DMS153 treated with DMSO at 0.1 percent for 48 hours (cell line): Measurements from ENCODE around the gene EGR1.
A peak's percentile ranks its signal among the peaks of the same experiment; 100 is the strongest.

ENCODE experiments used
- DNase-seq: peaks from one replicate; lab custom pipeline; 2025; ENCODE audit not compliant: unreplicated experiment; lab: John Stamatoyannopoulos, UW

The EGR1 gene

GRCh38 chr5:138452720-138453119 is 12.6 kb upstream of the EGR1 start:
- no peak for DNase-seq

DNA sequence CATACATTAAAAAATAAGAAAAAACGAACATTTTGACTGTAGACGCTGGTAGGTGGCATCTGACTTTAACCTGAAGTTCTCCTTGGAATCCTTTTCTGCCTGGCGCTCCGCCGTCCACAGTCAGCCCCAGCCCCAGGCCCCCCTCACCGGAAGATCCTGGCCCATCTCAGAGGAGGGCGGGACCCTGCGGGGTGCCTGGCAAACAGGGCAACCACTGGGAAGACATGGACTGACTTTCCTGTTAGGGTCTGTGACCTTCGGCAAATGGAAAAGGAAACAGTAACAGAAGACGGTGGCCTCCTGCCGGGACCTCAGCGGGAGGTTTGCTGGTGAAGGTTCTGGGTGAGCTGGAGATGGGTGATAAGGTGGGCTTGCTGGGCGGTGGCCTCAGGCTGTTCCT is 11.7 kb upstream of the EGR1 start:
- no peak for DNase-seq

GRCh38 chr5:138454121-138454520 is 11.2 kb upstream of the EGR1 start:
- no peak for DNase-seq

DNA sequence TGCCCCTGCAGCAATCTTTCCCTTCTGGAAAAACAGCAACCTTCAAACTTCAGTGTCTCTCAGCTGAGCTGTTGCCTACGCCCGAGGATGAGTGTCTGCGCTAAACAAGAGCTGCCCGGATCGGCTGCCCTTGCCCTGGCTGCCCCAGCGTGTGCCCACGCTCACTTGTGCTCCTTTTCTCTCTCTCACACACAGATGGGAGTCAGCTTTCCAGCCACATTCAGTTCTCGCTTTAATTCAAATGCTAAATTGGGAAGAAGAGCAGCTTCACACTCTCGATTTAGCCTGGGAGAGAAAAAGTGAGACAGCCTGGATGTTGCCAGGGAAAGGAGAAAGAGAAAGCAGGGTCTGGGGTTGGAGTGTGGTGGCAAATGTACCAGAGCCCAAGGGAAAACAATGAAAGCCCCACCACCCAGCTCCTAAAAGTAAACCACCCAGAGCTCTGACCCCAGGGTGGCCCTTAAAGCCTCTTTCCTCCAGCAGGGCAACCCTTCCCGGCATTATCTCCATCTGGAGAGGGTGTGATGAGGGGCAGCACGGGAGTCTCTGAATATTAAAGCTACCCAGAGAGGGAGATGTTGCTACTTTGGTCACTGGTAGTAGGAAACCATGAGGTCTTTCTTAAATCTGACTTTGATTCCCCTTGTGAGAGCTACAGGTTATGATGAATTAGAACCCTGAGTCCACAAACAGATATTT is 9.9 kb upstream of the EGR1 start:
- no peak for DNase-seq

DNA sequence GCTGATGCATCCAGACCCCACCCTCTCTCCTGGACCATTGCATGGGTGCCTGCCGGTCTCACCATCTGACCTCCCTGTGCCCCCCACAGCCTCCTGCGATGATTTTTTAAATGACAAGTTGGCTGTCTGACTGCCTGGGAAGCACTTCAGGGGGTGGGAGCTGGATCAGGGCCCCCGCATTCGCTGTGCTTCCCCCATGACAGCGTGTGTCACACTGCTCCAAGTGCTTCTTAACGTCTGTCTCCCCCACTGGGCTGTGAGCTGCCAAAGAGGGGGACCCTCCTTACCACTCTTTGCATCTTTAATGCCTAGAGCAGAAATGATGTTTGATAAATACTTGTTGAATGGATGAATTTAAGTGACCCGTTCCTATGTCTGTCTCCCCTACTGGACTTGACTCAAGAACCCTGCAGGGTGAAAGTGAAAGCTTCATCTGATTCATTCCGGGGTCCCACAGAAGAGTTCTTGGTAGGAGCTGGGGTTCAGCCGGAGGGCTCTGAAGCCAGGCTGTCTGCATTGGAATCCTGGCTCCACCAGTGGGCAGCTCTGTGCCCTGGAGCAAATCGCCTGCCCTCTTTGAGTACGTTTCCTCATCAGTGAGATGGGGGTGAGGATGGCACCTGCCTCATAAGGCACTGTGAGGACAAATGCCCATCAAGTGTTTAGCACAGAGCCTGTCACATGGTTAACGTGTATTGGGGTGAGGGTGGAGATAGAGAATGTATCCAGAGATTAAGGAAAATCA is 7.6 kb upstream of the EGR1 start:
- DNase-seq: no peak

DNA sequence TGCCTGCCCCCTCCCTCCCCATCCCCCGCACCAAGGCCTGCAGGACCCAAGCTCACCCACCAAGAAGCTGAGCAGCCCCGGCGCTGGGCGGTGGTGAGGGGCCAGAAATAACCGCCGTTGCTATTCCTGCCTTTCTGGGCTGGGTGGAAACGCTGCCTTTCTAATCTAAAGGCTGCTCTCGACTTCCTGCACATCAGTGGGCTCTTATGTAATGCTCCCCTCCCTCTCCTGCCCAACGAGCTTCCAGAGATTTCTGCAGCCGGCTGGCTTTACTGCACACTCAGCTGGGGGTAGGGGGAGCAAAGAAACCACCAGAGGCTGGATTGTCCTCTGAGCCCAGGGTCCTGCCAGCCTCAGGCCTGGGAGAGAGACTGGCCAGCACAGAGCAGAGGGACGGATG is 6.9 kb upstream of the EGR1 start:
- no peak for DNase-seq

- DNase-seq: no peak
Measured at GRCh38 chr5:138458856-138459255, 6.4 kb upstream of the EGR1 start.

GRCh38 chr5:138459311-138459933 is 5.9 kb upstream of the EGR1 start:
- no peak for DNase-seq

DNA sequence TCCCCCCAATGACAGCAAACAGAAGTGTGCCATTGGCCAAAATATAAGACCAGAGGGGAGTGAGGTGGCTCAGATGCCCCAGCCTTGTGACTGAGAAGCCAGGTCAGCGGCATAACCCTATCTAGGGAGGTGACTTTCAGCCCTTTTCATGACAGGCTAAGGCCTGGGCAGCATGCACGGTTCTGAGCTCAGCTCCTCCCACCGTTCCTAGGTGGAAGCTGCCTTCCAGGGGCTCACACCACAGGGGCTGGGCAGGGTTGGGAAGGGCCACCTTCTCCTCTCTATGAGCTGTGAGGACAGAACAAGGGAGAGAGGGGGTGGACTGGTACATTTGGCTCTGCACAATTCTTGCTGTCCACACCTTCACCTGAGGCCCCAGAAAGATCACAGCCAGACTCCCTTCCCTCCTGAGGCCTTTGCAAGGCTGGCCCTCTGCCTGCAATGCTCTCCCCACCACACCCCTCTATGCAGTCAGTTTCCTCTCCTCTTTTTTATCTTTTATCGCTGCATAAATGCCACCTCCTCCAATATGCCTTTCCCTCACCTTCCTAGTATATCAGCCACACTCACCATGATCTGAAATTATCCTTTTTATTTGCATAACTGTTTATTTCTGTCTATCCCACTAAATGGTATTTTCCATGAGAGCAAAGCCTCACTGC is 5.1 kb upstream of the EGR1 start:
- DNase-seq: no peak

- DNase-seq: no peak
Measured at GRCh38 chr5:138461343-138462125, 3.7 kb upstream of the EGR1 start.

DNA sequence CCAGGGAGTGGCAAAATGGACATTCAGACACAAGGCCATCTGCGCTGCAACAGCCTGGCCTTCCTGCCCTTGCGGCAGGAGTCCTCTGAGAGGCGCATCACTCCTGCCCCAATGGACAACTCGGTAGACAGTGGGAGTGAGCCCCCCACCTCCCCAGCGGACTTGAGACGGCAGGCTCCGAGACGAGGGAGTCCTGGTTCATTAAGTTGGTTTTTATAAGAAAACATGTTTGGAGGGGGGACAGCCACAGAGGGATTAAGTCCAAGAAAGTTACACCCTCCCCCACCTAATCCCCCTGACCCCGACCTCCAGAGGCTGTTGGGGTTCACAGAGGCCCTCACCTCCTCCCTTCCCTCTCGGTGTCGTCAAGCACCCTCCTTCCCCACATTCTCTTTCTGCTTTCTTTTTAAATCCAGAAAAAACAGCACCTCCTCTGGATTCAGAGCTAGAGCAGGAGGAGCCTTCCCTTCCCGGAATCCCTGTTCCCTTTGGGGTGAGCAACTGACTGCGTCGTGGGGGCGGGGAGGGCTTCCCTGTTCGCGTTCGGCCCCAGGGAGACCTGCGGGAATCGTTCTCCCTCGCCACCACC is 1.8 kb upstream of the EGR1 start:
- no peak for DNase-seq

- DNase-seq: peak; percentile 65
Measured at GRCh38 chr5:138464008-138464387, 1.3 kb upstream of the EGR1 start.

DNA sequence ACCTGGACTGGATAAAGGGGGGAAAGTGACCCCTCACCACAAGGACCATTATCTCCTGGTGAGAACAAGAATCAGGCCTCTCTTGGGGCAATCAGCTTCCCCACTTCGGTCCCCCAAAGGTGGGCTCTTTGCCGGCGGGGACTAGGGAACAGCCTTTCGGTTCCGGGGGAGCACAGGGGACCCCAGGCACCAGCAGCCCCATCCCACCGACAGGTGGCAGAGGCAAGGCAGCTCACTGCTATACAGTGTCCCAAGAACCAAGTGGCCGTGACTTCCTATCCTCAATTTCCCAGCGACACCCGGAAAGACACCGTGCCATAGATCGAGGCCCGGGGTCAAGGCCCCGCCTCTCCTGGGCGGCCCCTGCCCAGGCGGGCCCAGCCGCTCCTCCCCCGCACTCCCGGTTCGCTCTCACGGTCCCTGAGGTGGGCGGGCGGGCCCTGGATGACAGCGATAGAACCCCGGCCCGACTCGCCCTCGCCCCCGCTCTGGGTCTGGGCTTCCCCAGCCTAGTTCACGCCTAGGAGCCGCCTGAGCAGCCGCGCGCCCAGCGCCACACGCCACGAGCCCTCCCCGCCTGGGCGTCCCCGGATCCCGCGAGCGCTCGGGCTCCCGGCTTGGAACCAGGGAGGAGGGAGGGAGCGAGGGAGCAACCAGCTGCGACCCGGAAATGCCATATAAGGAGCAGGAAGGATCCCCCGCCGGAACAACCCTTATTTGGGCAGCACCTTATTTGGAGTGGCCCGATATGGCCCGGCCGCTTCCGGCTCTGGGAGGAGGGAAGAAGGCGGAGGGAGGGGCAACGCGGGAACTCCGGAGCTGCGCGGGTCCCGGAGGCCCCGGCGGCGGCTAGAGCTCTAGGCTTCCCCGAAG is 655 bp upstream of the EGR1 start:
- DNase-seq: peak; percentile 89

DNA sequence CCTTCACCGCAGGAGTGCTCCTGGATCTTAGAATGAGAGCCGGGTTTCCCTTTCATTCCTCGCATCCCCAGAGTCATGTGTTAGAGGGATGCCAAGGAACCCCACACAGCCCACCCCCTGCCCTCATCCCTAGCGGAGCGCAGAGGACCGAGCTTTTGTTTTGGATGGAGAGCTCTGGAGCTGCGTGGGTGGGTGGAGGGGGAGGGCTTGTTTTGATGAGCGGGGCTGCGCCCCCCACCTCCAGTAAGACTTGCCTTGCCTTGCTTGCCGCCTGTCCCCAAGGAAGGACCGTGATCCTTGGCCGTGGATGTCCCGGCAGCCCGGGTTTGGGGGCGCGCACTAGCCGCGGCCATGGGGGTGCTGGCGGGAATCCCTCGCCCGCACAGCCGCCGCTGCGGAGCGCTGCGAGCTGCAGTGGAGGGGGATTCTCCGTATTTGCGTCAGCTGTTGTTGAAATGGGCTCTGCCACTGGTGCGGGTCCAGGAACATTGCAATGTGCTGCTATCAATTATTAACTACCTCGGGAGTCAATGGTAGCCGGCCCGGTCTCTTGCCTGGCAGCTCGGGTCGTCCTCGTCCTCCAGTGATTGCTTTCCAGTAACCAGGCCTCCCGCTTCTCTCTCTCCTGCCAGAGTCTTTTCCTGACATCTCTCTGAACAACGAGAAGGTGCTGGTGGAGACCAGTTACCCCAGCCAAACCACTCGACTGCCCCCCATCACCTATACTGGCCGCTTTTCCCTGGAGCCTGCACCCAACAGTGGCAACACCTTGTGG is 1.0 kb downstream of the EGR1 start:
- DNase-seq: no peak

GRCh38 chr5:138466900-138467710 is 1.8 kb downstream of the EGR1 start:
- DNase-seq: no peak

DNA sequence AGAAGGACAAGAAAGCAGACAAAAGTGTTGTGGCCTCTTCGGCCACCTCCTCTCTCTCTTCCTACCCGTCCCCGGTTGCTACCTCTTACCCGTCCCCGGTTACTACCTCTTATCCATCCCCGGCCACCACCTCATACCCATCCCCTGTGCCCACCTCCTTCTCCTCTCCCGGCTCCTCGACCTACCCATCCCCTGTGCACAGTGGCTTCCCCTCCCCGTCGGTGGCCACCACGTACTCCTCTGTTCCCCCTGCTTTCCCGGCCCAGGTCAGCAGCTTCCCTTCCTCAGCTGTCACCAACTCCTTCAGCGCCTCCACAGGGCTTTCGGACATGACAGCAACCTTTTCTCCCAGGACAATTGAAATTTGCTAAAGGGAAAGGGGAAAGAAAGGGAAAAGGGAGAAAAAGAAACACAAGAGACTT is 2.4 kb downstream of the EGR1 start:
- no peak for DNase-seq

DNA sequence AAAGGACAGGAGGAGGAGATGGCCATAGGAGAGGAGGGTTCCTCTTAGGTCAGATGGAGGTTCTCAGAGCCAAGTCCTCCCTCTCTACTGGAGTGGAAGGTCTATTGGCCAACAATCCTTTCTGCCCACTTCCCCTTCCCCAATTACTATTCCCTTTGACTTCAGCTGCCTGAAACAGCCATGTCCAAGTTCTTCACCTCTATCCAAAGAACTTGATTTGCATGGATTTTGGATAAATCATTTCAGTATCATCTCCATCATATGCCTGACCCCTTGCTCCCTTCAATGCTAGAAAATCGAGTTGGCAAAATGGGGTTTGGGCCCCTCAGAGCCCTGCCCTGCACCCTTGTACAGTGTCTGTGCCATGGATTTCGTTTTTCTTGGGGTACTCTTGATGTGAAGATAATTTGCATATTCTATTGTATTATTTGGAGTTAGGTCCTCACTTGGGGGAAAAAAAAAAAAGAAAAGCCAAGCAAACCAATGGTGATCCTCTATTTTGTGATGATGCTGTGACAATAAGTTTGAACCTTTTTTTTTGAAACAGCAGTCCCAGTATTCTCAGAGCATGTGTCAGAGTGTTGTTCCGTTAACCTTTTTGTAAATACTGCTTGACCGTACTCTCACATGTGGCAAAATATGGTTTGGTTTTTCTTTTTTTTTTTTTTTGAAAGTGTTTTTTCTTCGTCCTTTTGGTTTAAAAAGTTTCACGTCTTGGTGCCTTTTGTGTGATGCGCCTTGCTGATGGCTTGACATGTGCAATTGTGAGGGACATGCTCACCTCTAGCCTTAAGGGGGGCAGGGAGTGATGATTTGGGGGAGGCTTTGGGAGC is 3.1 kb downstream of the EGR1 start:
- DNase-seq: no peak
